Measurements from ENCODE around the gene KHK. TPM values are rescaled to one million over a fixed set of nuclear protein-coding genes. Genes with fewer than 3 reads are reported as not detected.

KHK gene
- total and polyA plus RNA-seq, 9 of the 15 experiments (the other 6 are each of a cell fraction or from before 2014, with no cell fraction given), result 1.5 to 10.7 (median 5.2) TPM

DNA sequence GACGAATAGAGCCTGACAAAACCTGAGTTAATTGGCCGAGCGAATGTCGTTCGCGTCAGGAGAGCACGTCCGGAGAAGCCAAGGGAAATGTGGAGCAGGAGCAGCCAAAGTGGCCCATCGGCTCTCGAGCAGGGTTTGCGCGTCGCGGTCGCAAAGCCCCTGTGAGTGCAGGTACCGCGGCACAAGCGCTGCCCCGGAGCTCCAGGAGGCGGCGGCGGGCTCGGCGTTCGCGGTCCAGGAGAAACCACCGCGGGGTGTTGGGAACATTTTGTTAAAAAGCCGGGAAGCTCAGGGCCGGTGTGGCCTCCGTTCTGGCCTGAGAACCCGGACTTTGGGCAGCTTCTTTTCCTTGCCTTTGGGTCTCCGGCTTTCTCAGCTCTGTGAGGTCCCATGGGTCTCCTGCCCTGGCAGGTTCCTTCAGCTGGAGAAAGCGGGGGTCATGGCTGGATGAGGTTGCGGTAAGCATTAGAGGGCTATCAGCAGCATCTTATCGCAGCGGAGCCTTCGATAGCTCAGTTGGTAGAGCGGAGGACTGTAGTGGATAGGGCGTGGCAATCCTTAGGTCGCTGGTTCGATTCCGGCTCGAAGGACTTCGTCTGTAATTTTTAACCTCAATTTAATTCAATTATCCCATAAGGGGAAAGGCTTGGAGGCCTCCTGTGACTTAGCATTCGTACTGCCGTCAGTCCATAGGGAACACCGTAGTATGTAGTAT, 36.1 kb upstream of the KHK start (continued):
- TF ChIP-seq, protein P1, sequence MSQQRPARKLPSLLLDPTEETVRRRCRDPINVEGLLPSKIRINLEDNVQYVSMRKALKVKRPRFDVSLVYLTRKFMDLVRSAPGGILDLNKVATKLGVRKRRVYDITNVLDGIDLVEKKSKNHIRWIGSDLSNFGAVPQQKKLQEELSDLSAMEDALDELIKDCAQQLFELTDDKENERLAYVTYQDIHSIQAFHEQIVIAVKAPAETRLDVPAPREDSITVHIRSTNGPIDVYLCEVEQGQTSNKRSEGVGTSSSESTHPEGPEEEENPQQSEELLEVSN (IDR thresholded peaks at IDR 0.05; ENCODE audit: borderline replicate concordance in 1 of 2, extremely low read depth in 1 of 2, insufficient read depth in 1 of 2, insufficient read length in 1 of 2, low read depth in 1 of 2, low read length in 1 of 2, poor library complexity in 1 of 2, severe bottlenecking in 1 of 2), result no peak
- TF ChIP-seq, protein P2, sequence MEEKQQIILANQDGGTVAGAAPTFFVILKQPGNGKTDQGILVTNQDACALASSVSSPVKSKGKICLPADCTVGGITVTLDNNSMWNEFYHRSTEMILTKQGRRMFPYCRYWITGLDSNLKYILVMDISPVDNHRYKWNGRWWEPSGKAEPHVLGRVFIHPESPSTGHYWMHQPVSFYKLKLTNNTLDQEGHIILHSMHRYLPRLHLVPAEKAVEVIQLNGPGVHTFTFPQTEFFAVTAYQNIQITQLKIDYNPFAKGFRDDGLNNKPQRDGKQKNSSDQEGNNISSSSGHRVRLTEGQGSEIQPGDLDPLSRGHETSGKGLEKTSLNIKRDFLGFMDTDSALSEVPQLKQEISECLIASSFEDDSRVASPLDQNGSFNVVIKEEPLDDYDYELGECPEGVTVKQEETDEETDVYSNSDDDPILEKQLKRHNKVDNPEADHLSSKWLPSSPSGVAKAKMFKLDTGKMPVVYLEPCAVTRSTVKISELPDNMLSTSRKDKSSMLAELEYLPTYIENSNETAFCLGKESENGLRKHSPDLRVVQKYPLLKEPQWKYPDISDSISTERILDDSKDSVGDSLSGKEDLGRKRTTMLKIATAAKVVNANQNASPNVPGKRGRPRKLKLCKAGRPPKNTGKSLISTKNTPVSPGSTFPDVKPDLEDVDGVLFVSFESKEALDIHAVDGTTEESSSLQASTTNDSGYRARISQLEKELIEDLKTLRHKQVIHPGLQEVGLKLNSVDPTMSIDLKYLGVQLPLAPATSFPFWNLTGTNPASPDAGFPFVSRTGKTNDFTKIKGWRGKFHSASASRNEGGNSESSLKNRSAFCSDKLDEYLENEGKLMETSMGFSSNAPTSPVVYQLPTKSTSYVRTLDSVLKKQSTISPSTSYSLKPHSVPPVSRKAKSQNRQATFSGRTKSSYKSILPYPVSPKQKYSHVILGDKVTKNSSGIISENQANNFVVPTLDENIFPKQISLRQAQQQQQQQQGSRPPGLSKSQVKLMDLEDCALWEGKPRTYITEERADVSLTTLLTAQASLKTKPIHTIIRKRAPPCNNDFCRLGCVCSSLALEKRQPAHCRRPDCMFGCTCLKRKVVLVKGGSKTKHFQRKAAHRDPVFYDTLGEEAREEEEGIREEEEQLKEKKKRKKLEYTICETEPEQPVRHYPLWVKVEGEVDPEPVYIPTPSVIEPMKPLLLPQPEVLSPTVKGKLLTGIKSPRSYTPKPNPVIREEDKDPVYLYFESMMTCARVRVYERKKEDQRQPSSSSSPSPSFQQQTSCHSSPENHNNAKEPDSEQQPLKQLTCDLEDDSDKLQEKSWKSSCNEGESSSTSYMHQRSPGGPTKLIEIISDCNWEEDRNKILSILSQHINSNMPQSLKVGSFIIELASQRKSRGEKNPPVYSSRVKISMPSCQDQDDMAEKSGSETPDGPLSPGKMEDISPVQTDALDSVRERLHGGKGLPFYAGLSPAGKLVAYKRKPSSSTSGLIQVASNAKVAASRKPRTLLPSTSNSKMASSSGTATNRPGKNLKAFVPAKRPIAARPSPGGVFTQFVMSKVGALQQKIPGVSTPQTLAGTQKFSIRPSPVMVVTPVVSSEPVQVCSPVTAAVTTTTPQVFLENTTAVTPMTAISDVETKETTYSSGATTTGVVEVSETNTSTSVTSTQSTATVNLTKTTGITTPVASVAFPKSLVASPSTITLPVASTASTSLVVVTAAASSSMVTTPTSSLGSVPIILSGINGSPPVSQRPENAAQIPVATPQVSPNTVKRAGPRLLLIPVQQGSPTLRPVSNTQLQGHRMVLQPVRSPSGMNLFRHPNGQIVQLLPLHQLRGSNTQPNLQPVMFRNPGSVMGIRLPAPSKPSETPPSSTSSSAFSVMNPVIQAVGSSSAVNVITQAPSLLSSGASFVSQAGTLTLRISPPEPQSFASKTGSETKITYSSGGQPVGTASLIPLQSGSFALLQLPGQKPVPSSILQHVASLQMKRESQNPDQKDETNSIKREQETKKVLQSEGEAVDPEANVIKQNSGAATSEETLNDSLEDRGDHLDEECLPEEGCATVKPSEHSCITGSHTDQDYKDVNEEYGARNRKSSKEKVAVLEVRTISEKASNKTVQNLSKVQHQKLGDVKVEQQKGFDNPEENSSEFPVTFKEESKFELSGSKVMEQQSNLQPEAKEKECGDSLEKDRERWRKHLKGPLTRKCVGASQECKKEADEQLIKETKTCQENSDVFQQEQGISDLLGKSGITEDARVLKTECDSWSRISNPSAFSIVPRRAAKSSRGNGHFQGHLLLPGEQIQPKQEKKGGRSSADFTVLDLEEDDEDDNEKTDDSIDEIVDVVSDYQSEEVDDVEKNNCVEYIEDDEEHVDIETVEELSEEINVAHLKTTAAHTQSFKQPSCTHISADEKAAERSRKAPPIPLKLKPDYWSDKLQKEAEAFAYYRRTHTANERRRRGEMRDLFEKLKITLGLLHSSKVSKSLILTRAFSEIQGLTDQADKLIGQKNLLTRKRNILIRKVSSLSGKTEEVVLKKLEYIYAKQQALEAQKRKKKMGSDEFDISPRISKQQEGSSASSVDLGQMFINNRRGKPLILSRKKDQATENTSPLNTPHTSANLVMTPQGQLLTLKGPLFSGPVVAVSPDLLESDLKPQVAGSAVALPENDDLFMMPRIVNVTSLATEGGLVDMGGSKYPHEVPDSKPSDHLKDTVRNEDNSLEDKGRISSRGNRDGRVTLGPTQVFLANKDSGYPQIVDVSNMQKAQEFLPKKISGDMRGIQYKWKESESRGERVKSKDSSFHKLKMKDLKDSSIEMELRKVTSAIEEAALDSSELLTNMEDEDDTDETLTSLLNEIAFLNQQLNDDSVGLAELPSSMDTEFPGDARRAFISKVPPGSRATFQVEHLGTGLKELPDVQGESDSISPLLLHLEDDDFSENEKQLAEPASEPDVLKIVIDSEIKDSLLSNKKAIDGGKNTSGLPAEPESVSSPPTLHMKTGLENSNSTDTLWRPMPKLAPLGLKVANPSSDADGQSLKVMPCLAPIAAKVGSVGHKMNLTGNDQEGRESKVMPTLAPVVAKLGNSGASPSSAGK (IDR thresholded peaks at IDR 0.05), result no peak
- TF ChIP-seq SIN3B (IDR thresholded peaks at IDR 0.05; ENCODE audit: low read depth), result no peak
- no peak for TF ChIP-seq BRD4 (IDR thresholded peaks at IDR 0.05)
- TF ChIP-seq GTF2E2 (tag; IDR thresholded peaks at IDR 0.05), result no peak
- TF ChIP-seq, protein P3, sequence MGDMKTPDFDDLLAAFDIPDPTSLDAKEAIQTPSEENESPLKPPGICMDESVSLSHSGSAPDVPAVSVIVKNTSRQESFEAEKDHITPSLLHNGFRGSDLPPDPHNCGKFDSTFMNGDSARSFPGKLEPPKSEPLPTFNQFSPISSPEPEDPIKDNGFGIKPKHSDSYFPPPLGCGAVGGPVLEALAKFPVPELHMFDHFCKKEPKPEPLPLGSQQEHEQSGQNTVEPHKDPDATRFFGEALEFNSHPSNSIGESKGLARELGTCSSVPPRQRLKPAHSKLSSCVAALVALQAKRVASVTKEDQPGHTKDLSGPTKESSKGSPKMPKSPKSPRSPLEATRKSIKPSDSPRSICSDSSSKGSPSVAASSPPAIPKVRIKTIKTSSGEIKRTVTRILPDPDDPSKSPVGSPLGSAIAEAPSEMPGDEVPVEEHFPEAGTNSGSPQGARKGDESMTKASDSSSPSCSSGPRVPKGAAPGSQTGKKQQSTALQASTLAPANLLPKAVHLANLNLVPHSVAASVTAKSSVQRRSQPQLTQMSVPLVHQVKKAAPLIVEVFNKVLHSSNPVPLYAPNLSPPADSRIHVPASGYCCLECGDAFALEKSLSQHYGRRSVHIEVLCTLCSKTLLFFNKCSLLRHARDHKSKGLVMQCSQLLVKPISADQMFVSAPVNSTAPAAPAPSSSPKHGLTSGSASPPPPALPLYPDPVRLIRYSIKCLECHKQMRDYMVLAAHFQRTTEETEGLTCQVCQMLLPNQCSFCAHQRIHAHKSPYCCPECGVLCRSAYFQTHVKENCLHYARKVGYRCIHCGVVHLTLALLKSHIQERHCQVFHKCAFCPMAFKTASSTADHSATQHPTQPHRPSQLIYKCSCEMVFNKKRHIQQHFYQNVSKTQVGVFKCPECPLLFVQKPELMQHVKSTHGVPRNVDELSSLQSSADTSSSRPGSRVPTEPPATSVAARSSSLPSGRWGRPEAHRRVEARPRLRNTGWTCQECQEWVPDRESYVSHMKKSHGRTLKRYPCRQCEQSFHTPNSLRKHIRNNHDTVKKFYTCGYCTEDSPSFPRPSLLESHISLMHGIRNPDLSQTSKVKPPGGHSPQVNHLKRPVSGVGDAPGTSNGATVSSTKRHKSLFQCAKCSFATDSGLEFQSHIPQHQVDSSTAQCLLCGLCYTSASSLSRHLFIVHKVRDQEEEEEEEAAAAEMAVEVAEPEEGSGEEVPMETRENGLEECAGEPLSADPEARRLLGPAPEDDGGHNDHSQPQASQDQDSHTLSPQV (IDR thresholded peaks at IDR 0.05), result no peak
- TF ChIP-seq ZBTB7A (IDR thresholded peaks at IDR 0.05; ENCODE audit: borderline replicate concordance, control insufficient read depth, low read depth, low read length), result no peak
- TF ChIP-seq ARID2 (IDR thresholded peaks at IDR 0.05), result no peak
- TF ChIP-seq FUS (optimal IDR thresholded peaks at IDR 0.05; ENCODE audit: low read depth, low read length), result no peak
- TF ChIP-seq EGR1 (conservative IDR thresholded peaks at IDR 0.05), result peak; percentile 33
